ENCODE measurements around the gene RASAL2. TPM values are rescaled to one million over a fixed set of nuclear protein-coding genes. Genes with fewer than 3 reads are reported as not detected.

RASAL2 gene
- total and polyA plus RNA-seq, 2 donors (not counting 1 experiment from before 2014, with no cell fraction given) = 11.9 to 21.8 TPM

DNA sequence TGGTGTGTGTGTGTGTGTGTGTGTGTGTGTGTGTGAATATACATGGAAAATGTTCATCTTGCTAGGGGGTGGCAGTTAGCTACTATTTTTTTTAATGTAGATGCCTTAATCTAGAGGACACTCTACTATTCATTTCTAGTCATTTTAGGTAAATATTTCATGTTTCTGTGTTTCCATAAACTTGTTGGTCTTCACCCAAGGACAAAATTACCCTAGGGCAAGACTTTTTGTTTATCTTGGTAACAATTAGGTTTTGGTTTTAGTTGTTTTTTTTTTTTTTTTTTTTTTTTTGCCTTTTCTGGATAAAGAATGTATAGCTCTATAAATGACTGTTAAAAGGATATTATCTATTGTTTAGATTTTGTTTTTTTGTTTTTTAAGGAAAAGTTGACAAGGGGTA lies 370.7 kb downstream of the RASAL2 start:
- no peaks in the 10 kb centered on the region for H3K27me3 ChIP-seq (ENCODE audit: control insufficient read depth, insufficient read depth, low read length)
- H3K9ac ChIP-seq (ENCODE audit: insufficient read depth, low read length) = no peak overlapping the region
- no peak overlapping the region for H3K4me2 ChIP-seq (ENCODE audit: extremely low read depth, insufficient read depth, low read length)
- peaks cover 4% of the 10 kb centered on the region for H3K4me1 ChIP-seq (ENCODE audit: control insufficient read depth, extremely low read depth, insufficient read depth, low read length)
- no peaks in the 10 kb centered on the region for H3K79me2 ChIP-seq (ENCODE audit: control insufficient read depth, insufficient read depth, low read length)
- no peaks in the 10 kb centered on the region for H3K9me3 ChIP-seq (ENCODE audit: control insufficient read depth, insufficient read depth, low read depth, low read length)
- H4K20me1 ChIP-seq (ENCODE audit: control insufficient read depth, extremely low read depth, insufficient read depth, low read length) = no peaks in the 10 kb centered on the region
- TF ChIP-seq, protein P1, sequence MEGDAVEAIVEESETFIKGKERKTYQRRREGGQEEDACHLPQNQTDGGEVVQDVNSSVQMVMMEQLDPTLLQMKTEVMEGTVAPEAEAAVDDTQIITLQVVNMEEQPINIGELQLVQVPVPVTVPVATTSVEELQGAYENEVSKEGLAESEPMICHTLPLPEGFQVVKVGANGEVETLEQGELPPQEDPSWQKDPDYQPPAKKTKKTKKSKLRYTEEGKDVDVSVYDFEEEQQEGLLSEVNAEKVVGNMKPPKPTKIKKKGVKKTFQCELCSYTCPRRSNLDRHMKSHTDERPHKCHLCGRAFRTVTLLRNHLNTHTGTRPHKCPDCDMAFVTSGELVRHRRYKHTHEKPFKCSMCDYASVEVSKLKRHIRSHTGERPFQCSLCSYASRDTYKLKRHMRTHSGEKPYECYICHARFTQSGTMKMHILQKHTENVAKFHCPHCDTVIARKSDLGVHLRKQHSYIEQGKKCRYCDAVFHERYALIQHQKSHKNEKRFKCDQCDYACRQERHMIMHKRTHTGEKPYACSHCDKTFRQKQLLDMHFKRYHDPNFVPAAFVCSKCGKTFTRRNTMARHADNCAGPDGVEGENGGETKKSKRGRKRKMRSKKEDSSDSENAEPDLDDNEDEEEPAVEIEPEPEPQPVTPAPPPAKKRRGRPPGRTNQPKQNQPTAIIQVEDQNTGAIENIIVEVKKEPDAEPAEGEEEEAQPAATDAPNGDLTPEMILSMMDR (conservative IDR thresholded peaks at IDR 0.05 in 1 of 2, IDR thresholded peaks at IDR 0.05 in 1 of 2; ENCODE audit: low read depth in 1 of 2, low read length in 2 of 2) = no peak
- no peak for TF ChIP-seq EZH2 (IDR thresholded peaks at IDR 0.05; ENCODE audit: low read length, missing control alignments)
- H3K4me3 ChIP-seq (replicated peaks in 1 of 4; ENCODE audit: control extremely low read depth in 1 of 4, insufficient read depth in 1 of 4, low read depth in 3 of 4, low read length in 4 of 4) = no peak overlapping the region
- H2AFZ ChIP-seq (ENCODE audit: low read length) = no peak overlapping the region
- no peaks in the 10 kb centered on the region for H3K36me3 ChIP-seq (ENCODE audit: control insufficient read depth, insufficient read depth, low read length)
- H3K27ac ChIP-seq (ENCODE audit: insufficient read depth, low read length) = no peak overlapping the region
- no peak for DNase-seq (ENCODE audit: low read depth in 2 of 2)

DNA sequence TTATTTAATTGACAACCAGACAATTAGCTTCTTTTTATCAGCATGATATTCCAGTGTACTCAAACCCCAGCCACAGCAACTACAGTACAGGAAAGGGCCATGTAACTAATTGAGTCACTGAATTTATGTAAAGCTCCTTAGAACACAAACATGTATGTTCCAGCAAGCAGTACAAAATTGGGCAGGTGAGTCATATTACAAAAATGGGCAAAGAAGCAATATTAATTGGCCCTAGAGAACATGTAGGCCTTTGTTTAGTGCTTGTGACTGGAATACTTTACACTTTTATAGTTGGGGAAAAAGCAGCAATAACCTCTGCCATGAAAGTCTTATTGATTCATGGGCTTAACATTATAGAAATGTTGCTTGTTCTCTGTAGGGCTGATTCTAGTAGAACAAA lies 371.1 kb downstream of the RASAL2 start:
- H3K27ac ChIP-seq (ENCODE audit: insufficient read depth, low read length) = no peak overlapping the region
- no peaks in the 10 kb centered on the region for H3K36me3 ChIP-seq (ENCODE audit: control insufficient read depth, insufficient read depth, low read length)
- H2AFZ ChIP-seq (ENCODE audit: low read length) = no peak overlapping the region
- H3K79me2 ChIP-seq (ENCODE audit: control insufficient read depth, insufficient read depth, low read length) = no peaks in the 10 kb centered on the region
- H3K9ac ChIP-seq (ENCODE audit: insufficient read depth, low read length) = no peak overlapping the region
- DNase-seq (ENCODE audit: low read depth in 2 of 2) = peak; percentile 54 to 70
- no peak for TF ChIP-seq EZH2 (IDR thresholded peaks at IDR 0.05; ENCODE audit: low read length, missing control alignments)
- no peak overlapping the region for H3K4me3 ChIP-seq (replicated peaks in 1 of 4; ENCODE audit: control extremely low read depth in 1 of 4, insufficient read depth in 1 of 4, low read depth in 3 of 4, low read length in 4 of 4)
- H3K4me2 ChIP-seq (ENCODE audit: extremely low read depth, insufficient read depth, low read length) = no peak overlapping the region
- no peaks in the 10 kb centered on the region for H3K9me3 ChIP-seq (ENCODE audit: control insufficient read depth, insufficient read depth, low read depth, low read length)
- H3K27me3 ChIP-seq (ENCODE audit: control insufficient read depth, insufficient read depth, low read length) = no peaks in the 10 kb centered on the region
- peaks cover 4% of the 10 kb centered on the region for H3K4me1 ChIP-seq (ENCODE audit: control insufficient read depth, extremely low read depth, insufficient read depth, low read length)
- no peaks in the 10 kb centered on the region for H4K20me1 ChIP-seq (ENCODE audit: control insufficient read depth, extremely low read depth, insufficient read depth, low read length)

DNA sequence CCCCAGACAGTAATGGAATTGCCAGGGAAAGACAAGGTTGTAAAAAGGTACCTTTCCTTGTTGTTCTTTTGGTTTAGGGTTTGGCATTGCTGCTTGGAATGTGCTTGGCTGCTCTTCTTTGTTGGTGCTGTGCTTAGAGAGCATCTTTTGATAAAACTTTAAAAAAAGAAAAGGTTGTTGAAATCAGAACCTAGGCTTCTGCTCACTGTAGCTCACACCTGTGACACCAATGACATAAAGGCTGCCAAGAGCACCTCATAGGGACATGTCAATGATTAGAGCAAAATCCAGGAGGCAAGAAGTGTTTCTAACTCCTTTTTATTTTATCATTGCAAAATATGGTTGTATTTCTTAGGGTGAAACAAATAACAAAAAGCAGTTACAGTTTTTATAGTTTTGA lies 373.9 kb downstream of the RASAL2 start:
- Histone ChIP-seq H3K9ac (ENCODE audit: insufficient read depth, low read length) (no peak overlapping the region), H4K20me1 (ENCODE audit: control insufficient read depth, extremely low read depth, insufficient read depth, low read length) (no peaks in the 10 kb centered on the region), H2AFZ (ENCODE audit: low read length) (no peak overlapping the region), H3K79me2 (ENCODE audit: control insufficient read depth, insufficient read depth, low read length) (no peaks in the 10 kb centered on the region), H3K27me3 (ENCODE audit: control insufficient read depth, insufficient read depth, low read length) (no peaks in the 10 kb centered on the region), H3K9me3 (ENCODE audit: control insufficient read depth, insufficient read depth, low read depth, low read length) (no peaks in the 10 kb centered on the region), H3K4me1 (ENCODE audit: control insufficient read depth, extremely low read depth, insufficient read depth, low read length) (peaks cover 4% of the 10 kb centered on the region), H3K27ac (ENCODE audit: insufficient read depth, low read length) (no peak overlapping the region), H3K36me3 (ENCODE audit: control insufficient read depth, insufficient read depth, low read length) (no peaks in the 10 kb centered on the region), H3K4me3 (replicated peaks in 1 of 4; ENCODE audit: control extremely low read depth in 1 of 4, insufficient read depth in 1 of 4, low read depth in 3 of 4, low read length in 4 of 4) (no peak overlapping the region), H3K4me2 (ENCODE audit: extremely low read depth, insufficient read depth, low read length) (no peak overlapping the region)
- TF ChIP-seq, protein P1 (conservative IDR thresholded peaks at IDR 0.05 in 1 of 2, IDR thresholded peaks at IDR 0.05 in 1 of 2; ENCODE audit: low read depth in 1 of 2, low read length in 2 of 2) = no peak
- no peak for TF ChIP-seq EZH2 (IDR thresholded peaks at IDR 0.05; ENCODE audit: low read length, missing control alignments)
- no peak for DNase-seq (ENCODE audit: low read depth in 2 of 2)
